ENCODE measurements around the gene ICA1L.

Gene ICA1L

GRCh38 chr2:202765436-202765835, 106.1 kb downstream of the ICA1L start:
- Histone ChIP-seq H3K27ac (ENCODE audit: low read length) (no peak overlapping the region), H2AFZ (ENCODE audit: low read depth, low read length) (no peak overlapping the region), H3K9me3 (ENCODE audit: insufficient read depth, low read length) (no peaks in the 10 kb centered on the region), H3K36me3 (replicated peaks; ENCODE audit: low read depth, low read length) (peaks cover 26% of the 10 kb centered on the region), H3K4me1 (ENCODE audit: low read length) (peaks cover 24% of the 10 kb centered on the region), H3K9ac (ENCODE audit: low read length) (no peak overlapping the region), H3K4me3 (ENCODE audit: low read length) (no peak overlapping the region), H3K27me3 (ENCODE audit: low read depth, low read length) (no peaks in the 10 kb centered on the region), H3K4me2 (ENCODE audit: low read length) (no peak overlapping the region), H3K79me2 (ENCODE audit: low read length) (no peaks in the 10 kb centered on the region), H4K20me1 (ENCODE audit: insufficient read depth, low read length) (peaks cover 7% of the 10 kb centered on the region)
- TF ChIP-seq CTCF (IDR thresholded peaks at IDR 0.05; ENCODE audit: low read depth, low read length): no peak
- no peak for TF ChIP-seq EZH2phosphoT487 (IDR thresholded peaks at IDR 0.05; ENCODE audit: low read depth)

- H2AFZ ChIP-seq (ENCODE audit: low read depth, low read length): no peak overlapping the region
- H4K20me1 ChIP-seq (ENCODE audit: insufficient read depth, low read length): peaks cover 7% of the 10 kb centered on the region
- H3K79me2 ChIP-seq (ENCODE audit: low read length): no peaks in the 10 kb centered on the region
- H3K36me3 ChIP-seq (replicated peaks; ENCODE audit: low read depth, low read length): peaks cover 31% of the 10 kb centered on the region
- peak overlapping the region; percentile 23; the same call in 1 of the 2 replicates for H3K4me2 ChIP-seq (ENCODE audit: low read length)
- no peaks in the 10 kb centered on the region for H3K27me3 ChIP-seq (ENCODE audit: low read depth, low read length)
- H3K9ac ChIP-seq (ENCODE audit: low read length): no peak overlapping the region
- no peak overlapping the region for H3K27ac ChIP-seq (ENCODE audit: low read length)
- H3K4me3 ChIP-seq (ENCODE audit: low read length): no peak overlapping the region
- TF ChIP-seq EZH2phosphoT487 (IDR thresholded peaks at IDR 0.05; ENCODE audit: low read depth): no peak
- no peak for TF ChIP-seq CTCF (IDR thresholded peaks at IDR 0.05; ENCODE audit: low read depth, low read length)
- H3K4me1 ChIP-seq (ENCODE audit: low read length): peaks cover 29% of the 10 kb centered on the region
- no peaks in the 10 kb centered on the region for H3K9me3 ChIP-seq (ENCODE audit: insufficient read depth, low read length)
These were observed 106.6 kb downstream of the ICA1L start for GRCh38 chr2:202764991-202765390.

GRCh38 chr2:202763916-202764315, 107.7 kb downstream of the ICA1L start:
- no peak for TF ChIP-seq CTCF (IDR thresholded peaks at IDR 0.05; ENCODE audit: low read depth, low read length)
- no peak for TF ChIP-seq EZH2phosphoT487 (IDR thresholded peaks at IDR 0.05; ENCODE audit: low read depth)

GRCh38 chr2:202762556-202762955, 109.0 kb downstream of the ICA1L start:
- peaks cover 41% of the 10 kb centered on the region for H3K36me3 ChIP-seq (replicated peaks; ENCODE audit: low read depth, low read length)
- H3K4me1 ChIP-seq (ENCODE audit: low read length): peaks cover 34% of the 10 kb centered on the region
- H4K20me1 ChIP-seq (ENCODE audit: insufficient read depth, low read length): peaks cover 7% of the 10 kb centered on the region
- H3K9me3 ChIP-seq (ENCODE audit: insufficient read depth, low read length): no peaks in the 10 kb centered on the region
- no peak overlapping the region for H3K4me3 ChIP-seq (ENCODE audit: low read length)
- H3K9ac ChIP-seq (ENCODE audit: low read length): no peak overlapping the region
- H3K79me2 ChIP-seq (ENCODE audit: low read length): no peaks in the 10 kb centered on the region
- H3K27ac ChIP-seq (ENCODE audit: low read length): no peak overlapping the region
- H2AFZ ChIP-seq (ENCODE audit: low read depth, low read length): no peak overlapping the region
- H3K4me2 ChIP-seq (ENCODE audit: low read length): no peak overlapping the region
- H3K27me3 ChIP-seq (ENCODE audit: low read depth, low read length): no peaks in the 10 kb centered on the region
- TF ChIP-seq CTCF (IDR thresholded peaks at IDR 0.05; ENCODE audit: low read depth, low read length) (no peak), EZH2phosphoT487 (IDR thresholded peaks at IDR 0.05; ENCODE audit: low read depth) (no peak)

More at GRCh38 chr2:202763916-202764315, 107.7 kb downstream of the ICA1L start:
- H3K9me3 ChIP-seq (ENCODE audit: insufficient read depth, low read length): no peaks in the 10 kb centered on the region
- peaks cover 7% of the 10 kb centered on the region for H4K20me1 ChIP-seq (ENCODE audit: insufficient read depth, low read length)
- H3K4me2 ChIP-seq (ENCODE audit: low read length): no peak overlapping the region
- H3K27me3 ChIP-seq (ENCODE audit: low read depth, low read length): no peaks in the 10 kb centered on the region
- no peak overlapping the region for H3K27ac ChIP-seq (ENCODE audit: low read length)
- no peak overlapping the region for H3K4me3 ChIP-seq (ENCODE audit: low read length)
- H3K9ac ChIP-seq (ENCODE audit: low read length): no peak overlapping the region
- H3K36me3 ChIP-seq (replicated peaks; ENCODE audit: low read depth, low read length): peaks cover 38% of the 10 kb centered on the region
- H3K79me2 ChIP-seq (ENCODE audit: low read length): no peaks in the 10 kb centered on the region
- peaks cover 34% of the 10 kb centered on the region for H3K4me1 ChIP-seq (ENCODE audit: low read length)
- no peak overlapping the region for H2AFZ ChIP-seq (ENCODE audit: low read depth, low read length)
